Central memory CD8-positive, alpha-beta T cell (primary cell): Measurements from ENCODE around the gene AIDA.
"Not testable (repeated sequence)": the region's sequence is repeated elsewhere in the genome, so short reads cannot be mapped to it uniquely, and the experiment has no call there.

Experiments
- ATAC-seq: fragments of 150-1000 bp; cut with Tn5 transposase; replicated peaks from 2 replicates; pipeline ENCODE4 v1.10.0; 2022; ENCODE audit warnings: mild to moderate bottlenecking, moderate FRiP score, moderate number of reproducible peaks; ENCODE audit not compliant: poor library complexity, severe bottlenecking; ENCODE audit errors: extremely low read depth
- DNase-seq, 2 donors: peaks; one replicate each; pipeline ENCODE4 v3.0.0; 2021; ENCODE audit warnings: low spot score in 2 of 2
- H3K27ac Mint-ChIP-seq: one replicate; pipeline ENCODE4 v1.8.0; 2022; ENCODE audit warnings: low read depth, mild to moderate bottlenecking, moderate library complexity, mixed read lengths
- H3K27me3 Mint-ChIP-seq: one replicate; pipeline ENCODE4 v1.8.0; 2022; ENCODE audit warnings: mixed read lengths
- H3K36me3 Mint-ChIP-seq: one replicate; pipeline ENCODE4 v1.8.0; 2022; ENCODE audit warnings: mild to moderate bottlenecking, moderate library complexity, mixed read lengths; ENCODE audit not compliant: insufficient read depth
- H3K4me1 Mint-ChIP-seq: one replicate; pipeline ENCODE4 v1.8.0; 2022; ENCODE audit warnings: mixed read lengths
- H3K4me3 Mint-ChIP-seq: one replicate; pipeline ENCODE4 v1.8.0; 2022; ENCODE audit warnings: mild to moderate bottlenecking, moderate library complexity, mixed read lengths
- H3K9me3 Mint-ChIP-seq: one replicate; pipeline ENCODE4 v1.8.0; 2022; ENCODE audit warnings: mixed read lengths

The AIDA gene

GRCh38 chr1:222712253-222713090 is at the start of gene AIDA, which contains the start of gene BROX:
Gene AIDA (minus strand): TSS chr1:222712491. CDS start chr1:222712317, 174 bp downstream.
Gene BROX (plus strand): TSS chr1:222712564. CDS start chr1:222715700, 3,136 bp downstream.
- Mint-ChIP-seq H3K36me3 (peaks cover 41% of the 10 kb centered on the region), H3K4me1 (peaks cover 56% of the 10 kb centered on the region), H3K4me3 (peak within 1 kb of the TSS; percentile 99), H3K27ac (peak within 1 kb of the TSS; percentile 97), H3K9me3 (no peaks in the 10 kb centered on the region), H3K27me3 (no peaks in the 10 kb centered on the region)
- ATAC-seq (peak; percentile 72), DNase-seq (peak; percentile 92 to 97)

- no peaks in the 10 kb centered on the region for H3K9me3 Mint-ChIP-seq
- no peaks in the 10 kb centered on the region for H3K36me3 Mint-ChIP-seq
- DNase-seq (no peak), ATAC-seq (no peak)
- H3K4me3 Mint-ChIP-seq = no peak overlapping the region
- peaks cover 77% of the 10 kb centered on the region for H3K27me3 Mint-ChIP-seq
- no peak overlapping the region for H3K27ac Mint-ChIP-seq
- H3K4me1 Mint-ChIP-seq = no peaks in the 10 kb centered on the region
Measured at GRCh38 chr1:222761083-222761482, 48.8 kb upstream of the AIDA start.

GRCh38 chr1:222759451-222760035 is 47.3 kb upstream of the AIDA start:
- no peak overlapping the region for H3K27ac Mint-ChIP-seq
- ATAC-seq = no peak
- DNase-seq = no peak

GRCh38 chr1:222757646-222758268 is 45.5 kb upstream of the AIDA start:
- ATAC-seq (no peak), DNase-seq (no peak)
- H3K9me3 Mint-ChIP-seq = no peaks in the 10 kb centered on the region
- H3K27ac Mint-ChIP-seq = no peak overlapping the region
- H3K27me3 Mint-ChIP-seq = peaks cover 60% of the 10 kb centered on the region
- H3K4me1 Mint-ChIP-seq = no peaks in the 10 kb centered on the region
- no peaks in the 10 kb centered on the region for H3K36me3 Mint-ChIP-seq
- H3K4me3 Mint-ChIP-seq = no peak overlapping the region

More at GRCh38 chr1:222759451-222760035, 47.3 kb upstream of the AIDA start:
- Mint-ChIP-seq H3K36me3 (no peaks in the 10 kb centered on the region), H3K9me3 (no peaks in the 10 kb centered on the region), H3K4me3 (no peak overlapping the region), H3K4me1 (no peaks in the 10 kb centered on the region), H3K27me3 (peaks cover 75% of the 10 kb centered on the region)

GRCh38 chr1:222754366-222755139 is 42.3 kb upstream of the AIDA start:
- H3K9me3 Mint-ChIP-seq = no peaks in the 10 kb centered on the region
- no peak overlapping the region for H3K4me3 Mint-ChIP-seq
- ATAC-seq (no peak), DNase-seq (no peak)
- no peaks in the 10 kb centered on the region for H3K36me3 Mint-ChIP-seq
- H3K27ac Mint-ChIP-seq = no peak overlapping the region
- H3K4me1 Mint-ChIP-seq = no peaks in the 10 kb centered on the region
- peaks cover 35% of the 10 kb centered on the region for H3K27me3 Mint-ChIP-seq

- ATAC-seq (no peak), DNase-seq (no peak)
- H3K27me3 Mint-ChIP-seq = peaks cover 35% of the 10 kb centered on the region
- no peak overlapping the region for H3K4me3 Mint-ChIP-seq
- H3K4me1 Mint-ChIP-seq = no peaks in the 10 kb centered on the region
- no peaks in the 10 kb centered on the region for H3K9me3 Mint-ChIP-seq
- no peak overlapping the region for H3K27ac Mint-ChIP-seq
- H3K36me3 Mint-ChIP-seq = no peaks in the 10 kb centered on the region
Measured at GRCh38 chr1:222751255-222751654, 39.0 kb upstream of the AIDA start.

- H3K36me3 Mint-ChIP-seq = no peaks in the 10 kb centered on the region
- H3K9me3 Mint-ChIP-seq = no peaks in the 10 kb centered on the region
- H3K27me3 Mint-ChIP-seq = peaks cover 33% of the 10 kb centered on the region
- no peaks in the 10 kb centered on the region for H3K4me1 Mint-ChIP-seq
- no peak for ATAC-seq
- no peak for DNase-seq
- H3K4me3 Mint-ChIP-seq = no peak overlapping the region
- no peak overlapping the region for H3K27ac Mint-ChIP-seq
Measured at GRCh38 chr1:222750651-222751050, 38.4 kb upstream of the AIDA start.

GRCh38 chr1:222749927-222750326 is 37.6 kb upstream of the AIDA start:
- no peak overlapping the region for H3K27ac Mint-ChIP-seq
- no peaks in the 10 kb centered on the region for H3K9me3 Mint-ChIP-seq
- ATAC-seq (no peak), DNase-seq (no peak)
- H3K4me3 Mint-ChIP-seq = no peak overlapping the region
- no peaks in the 10 kb centered on the region for H3K4me1 Mint-ChIP-seq
- H3K27me3 Mint-ChIP-seq = peaks cover 26% of the 10 kb centered on the region
- no peaks in the 10 kb centered on the region for H3K36me3 Mint-ChIP-seq

GRCh38 chr1:222741630-222742457 is 29.6 kb upstream of the AIDA start:
- not testable (repeated sequence) for H3K9me3 Mint-ChIP-seq, H3K36me3 Mint-ChIP-seq, ATAC-seq, H3K4me1 Mint-ChIP-seq, H3K27ac Mint-ChIP-seq, DNase-seq, H3K27me3 Mint-ChIP-seq, H3K4me3 Mint-ChIP-seq

- no peaks in the 10 kb centered on the region for H3K27me3 Mint-ChIP-seq
- H3K4me3 Mint-ChIP-seq = no peak overlapping the region
- DNase-seq = no peak
- no peaks in the 10 kb centered on the region for H3K9me3 Mint-ChIP-seq
- no peak for ATAC-seq
- H3K27ac Mint-ChIP-seq = peak overlapping the region; percentile 61
- H3K4me1 Mint-ChIP-seq = peaks cover 5% of the 10 kb centered on the region
- H3K36me3 Mint-ChIP-seq = peaks cover 3% of the 10 kb centered on the region
Measured at GRCh38 chr1:222739929-222740328, 27.6 kb upstream of the AIDA start.

GRCh38 chr1:222739465-222739864 is 27.2 kb upstream of the AIDA start:
- H3K27me3 Mint-ChIP-seq = no peaks in the 10 kb centered on the region
- ATAC-seq (no peak), DNase-seq (no peak)
- H3K9me3 Mint-ChIP-seq = no peaks in the 10 kb centered on the region
- H3K36me3 Mint-ChIP-seq = peaks cover 3% of the 10 kb centered on the region
- H3K4me1 Mint-ChIP-seq = peaks cover 5% of the 10 kb centered on the region
- H3K4me3 Mint-ChIP-seq = no peak overlapping the region
- H3K27ac Mint-ChIP-seq = peak overlapping the region; percentile 61
